ENCODE results near the gene ERO1B. TPM values are rescaled to one million over a fixed set of nuclear protein-coding genes. Genes with fewer than 3 reads are reported as not detected.

ERO1B gene
- total and polyA plus RNA-seq, 11 donors = 3.6 to 13.9 (median 6.9) TPM

GRCh38 chr1:236173174-236173767, 108.5 kb downstream of the ERO1B start:
- 77 to 87% (median 80%) methylated on average over 5 of the region's 5 CpGs for WGBS, 4 donors
- no peaks in the 10 kb centered on the region for H3K9me3 ChIP-seq
- H3K4me3 ChIP-seq = no peak overlapping the region
- H3K27me3 ChIP-seq = no peaks in the 10 kb centered on the region
- TF ChIP-seq CTCF (IDR thresholded peaks at IDR 0.05) (no peak), POLR2A (IDR thresholded peaks at IDR 0.05) (no peak)
- DNase-seq (no peak), ATAC-seq (no peak)
- peaks cover 0 to 19% (median 7%) of the 10 kb centered on the region in 12 donors for H3K4me1 ChIP-seq
- peaks cover 0 to 8% (median 0%) of the 10 kb centered on the region in 9 donors for H3K36me3 ChIP-seq
- no peak overlapping the region for H3K27ac ChIP-seq
- intact Hi-C loops (cut with DNase I) = no loop called here

- H3K9me3 ChIP-seq = no peaks in the 10 kb centered on the region
- no peak for ATAC-seq
- no peak for TF ChIP-seq POLR2A (IDR thresholded peaks at IDR 0.05)
- no peak overlapping the region for H3K4me3 ChIP-seq
- DNase-seq = no peak
- H3K27me3 ChIP-seq = no peaks in the 10 kb centered on the region
- peaks cover 0 to 19% (median 7%) of the 10 kb centered on the region in 12 donors for H3K4me1 ChIP-seq
- H3K36me3 ChIP-seq = peaks cover 0 to 8% (median 0%) of the 10 kb centered on the region in 9 donors
- H3K27ac ChIP-seq = no peak overlapping the region
- intact Hi-C loops (cut with DNase I) = no loop called here
Measured at GRCh38 chr1:236172041-236172579, 109.6 kb downstream of the ERO1B start.

DNA sequence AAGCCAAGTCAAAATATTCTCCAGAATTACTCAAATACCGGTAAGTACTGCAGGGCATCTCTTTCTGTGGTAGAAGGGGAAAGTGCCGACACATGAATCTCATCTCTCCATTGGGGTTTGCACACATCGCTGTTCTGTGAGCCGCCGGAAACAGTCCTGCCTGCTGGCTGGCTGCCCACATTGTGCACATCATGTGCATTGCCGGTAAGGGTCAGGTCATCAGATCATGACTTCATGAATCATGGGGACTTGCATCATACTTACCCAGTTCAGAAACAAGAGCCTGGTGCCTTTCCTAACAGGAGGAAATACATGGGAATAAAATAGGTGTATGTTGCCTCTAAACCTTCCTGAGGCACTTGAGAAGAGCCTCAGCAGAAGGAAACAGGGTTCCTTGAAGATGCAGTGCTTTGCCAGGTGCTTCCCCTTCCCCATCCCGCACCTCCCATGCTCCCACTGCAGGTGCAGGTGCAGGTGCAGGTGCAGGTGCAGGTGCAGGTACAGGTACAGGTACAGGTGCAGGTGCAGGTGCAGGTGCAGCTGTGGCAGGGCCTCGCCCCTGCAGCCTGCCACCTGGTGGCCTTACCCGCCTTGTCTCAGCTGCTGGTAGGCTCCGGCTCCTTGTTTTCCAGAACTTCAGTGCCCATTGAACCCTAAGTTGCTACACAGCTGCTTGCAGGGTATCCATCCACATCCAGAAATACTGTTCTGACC, 112.9 kb downstream of the ERO1B start:
- ATAC-seq (peak in 3 of 4 donors; percentile 40 to 58 (median 42)), DNase-seq (peak in 3 of 5 donors; percentile 68 to 79 (median 77))
- H3K9me3 ChIP-seq = no peaks in the 10 kb centered on the region
- peaks cover 0 to 8% (median 0%) of the 10 kb centered on the region in 9 donors for H3K36me3 ChIP-seq
- intact Hi-C loops (cut with DNase I) = no loop called here
- H3K27me3 ChIP-seq = no peaks in the 10 kb centered on the region
- peak overlapping the region in 1 of 12 donors; percentile 48 for H3K27ac ChIP-seq
- peaks cover 0 to 24% (median 7%) of the 10 kb centered on the region in 12 donors for H3K4me1 ChIP-seq
- 57 to 71% (median 63%) methylated on average over 9 to 10 of the region's 10 CpGs for WGBS, 4 donors
- no peak overlapping the region for H3K4me3 ChIP-seq
- TF ChIP-seq POLR2A (IDR thresholded peaks at IDR 0.05) (no peak), CTCF (IDR thresholded peaks at IDR 0.05) (no peak)

DNA sequence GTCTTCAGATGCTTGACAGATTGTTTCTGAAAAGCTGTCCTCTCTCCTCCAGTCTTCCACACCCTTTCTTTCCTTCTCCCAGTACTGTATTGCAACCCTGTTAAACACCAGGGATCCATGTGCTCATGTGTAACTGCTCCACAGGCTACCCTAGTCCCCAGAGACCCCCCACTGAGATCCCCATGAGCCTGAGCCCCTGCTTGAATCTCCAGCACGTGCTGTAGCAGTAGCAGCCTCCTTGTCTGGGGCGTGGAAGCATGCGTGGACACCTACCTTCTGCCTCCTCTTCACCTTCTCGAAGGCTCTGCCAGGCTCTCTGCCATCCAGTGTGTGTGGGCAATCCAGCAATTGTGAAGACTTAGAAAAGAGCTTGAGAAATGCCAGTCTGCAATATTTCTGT, 114.2 kb downstream of the ERO1B start:
- Histone ChIP-seq H3K4me1 (peaks cover 0 to 33% (median 7%) of the 10 kb centered on the region in 12 donors), H3K36me3 (peaks cover 0 to 8% (median 0%) of the 10 kb centered on the region in 9 donors), H3K27me3 (no peaks in the 10 kb centered on the region), H3K4me3 (no peak overlapping the region), H3K9me3 (peaks cover 0 to 1% (median 0%) of the 10 kb centered on the region in 12 donors), H3K27ac (no peak overlapping the region)
- DNase-seq = no peak
- no peak for ATAC-seq
- 85 to 93% (median 89%) methylated on average over 4 of the region's 4 CpGs for WGBS, 4 donors
- TF ChIP-seq POLR2A (IDR thresholded peaks at IDR 0.05) = no peak
- no peak for TF ChIP-seq CTCF (IDR thresholded peaks at IDR 0.05)
- intact Hi-C loops (cut with DNase I) = no loop called here
